ENCODE results near the gene ZNF100. TPM values are rescaled to one million over a fixed set of nuclear protein-coding genes. Genes with fewer than 3 reads are reported as not detected.
"Not testable (repeated sequence)": the region's sequence is repeated elsewhere in the genome, so short reads cannot be mapped to it uniquely, and the experiment has no call there.

The ZNF100 gene
- total and polyA plus RNA-seq, 2 donors (not counting 1 experiment from before 2014, with no cell fraction given) = 2.3 to 2.4 TPM

DNA sequence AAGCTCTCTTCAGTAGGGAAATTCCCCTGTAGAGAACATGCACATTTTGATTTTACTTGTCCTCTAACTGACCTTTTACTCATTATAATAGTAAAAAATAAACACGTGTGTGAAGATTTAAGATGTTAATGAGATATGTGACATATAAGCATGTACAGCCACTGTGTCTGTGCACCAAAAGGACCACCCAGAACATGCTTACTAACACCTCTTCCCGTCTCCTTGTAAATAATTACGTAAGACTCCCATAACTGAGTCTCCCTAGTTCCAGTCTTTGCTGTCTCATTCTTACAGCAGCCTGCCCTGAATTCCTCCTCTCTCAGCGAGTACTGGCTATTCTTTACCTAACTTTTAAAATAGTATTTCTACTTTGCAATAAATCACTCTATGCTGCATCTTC lies 53.6 kb downstream of the ZNF100 start:
- Histone ChIP-seq H3K4me3 (replicated peaks in 1 of 4; ENCODE audit: control extremely low read depth in 1 of 4, insufficient read depth in 1 of 4, low read depth in 3 of 4, low read length in 4 of 4) (no peak overlapping the region), H3K27ac (ENCODE audit: insufficient read depth, low read length) (no peak overlapping the region), H2AFZ (ENCODE audit: low read length) (no peak overlapping the region), H3K4me1 (ENCODE audit: control insufficient read depth, extremely low read depth, insufficient read depth, low read length) (no peaks in the 10 kb centered on the region), H4K20me1 (ENCODE audit: control insufficient read depth, extremely low read depth, insufficient read depth, low read length) (no peaks in the 10 kb centered on the region), H3K36me3 (ENCODE audit: control insufficient read depth, insufficient read depth, low read length) (no peaks in the 10 kb centered on the region), H3K27me3 (ENCODE audit: control insufficient read depth, insufficient read depth, low read length) (no peaks in the 10 kb centered on the region), H3K4me2 (ENCODE audit: extremely low read depth, insufficient read depth, low read length) (no peak overlapping the region), H3K9me3 (ENCODE audit: control insufficient read depth, insufficient read depth, low read depth, low read length) (no peaks in the 10 kb centered on the region), H3K9ac (ENCODE audit: insufficient read depth, low read length) (no peak overlapping the region), H3K79me2 (ENCODE audit: control insufficient read depth, insufficient read depth, low read length) (no peaks in the 10 kb centered on the region)
- no peak for TF ChIP-seq EZH2 (IDR thresholded peaks at IDR 0.05; ENCODE audit: low read length, missing control alignments)
- no peak for TF ChIP-seq CTCF (conservative IDR thresholded peaks at IDR 0.05 in 1 of 2, IDR thresholded peaks at IDR 0.05 in 1 of 2; ENCODE audit: low read depth in 1 of 2, low read length in 2 of 2)
- no peak for DNase-seq (ENCODE audit: low read depth in 2 of 2)

DNA sequence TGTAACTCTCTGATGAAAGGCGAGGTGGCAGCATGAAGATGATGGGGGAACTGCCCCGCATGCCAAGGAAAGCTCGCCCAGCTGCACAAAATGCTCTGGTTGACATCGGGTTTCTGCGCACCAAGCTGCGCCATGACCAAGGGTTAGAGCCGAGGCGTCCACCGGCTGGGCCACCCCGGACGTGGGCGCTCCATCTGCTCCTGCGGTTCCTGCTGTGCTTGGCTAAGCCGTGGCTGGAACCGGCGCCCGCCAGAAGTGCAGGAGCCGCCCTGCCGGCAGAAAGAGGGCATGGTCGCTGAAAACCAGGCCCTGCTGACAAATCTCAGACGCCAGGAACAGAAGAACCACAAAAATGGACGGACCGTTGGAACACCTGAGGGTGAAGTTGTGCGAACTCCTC lies 57.9 kb downstream of the ZNF100 start:
- Histone ChIP-seq H3K36me3 (ENCODE audit: control insufficient read depth, insufficient read depth, low read length) (no peaks in the 10 kb centered on the region), H3K4me1 (ENCODE audit: control insufficient read depth, extremely low read depth, insufficient read depth, low read length) (no peaks in the 10 kb centered on the region), H3K9ac (ENCODE audit: insufficient read depth, low read length) (no peak overlapping the region), H3K79me2 (ENCODE audit: control insufficient read depth, insufficient read depth, low read length) (no peaks in the 10 kb centered on the region), H4K20me1 (ENCODE audit: control insufficient read depth, extremely low read depth, insufficient read depth, low read length) (no peaks in the 10 kb centered on the region), H3K4me2 (ENCODE audit: extremely low read depth, insufficient read depth, low read length) (no peak overlapping the region), H3K9me3 (ENCODE audit: control insufficient read depth, insufficient read depth, low read depth, low read length) (no peaks in the 10 kb centered on the region), H2AFZ (ENCODE audit: low read length) (no peak overlapping the region), H3K27me3 (ENCODE audit: control insufficient read depth, insufficient read depth, low read length) (no peaks in the 10 kb centered on the region), H3K27ac (ENCODE audit: insufficient read depth, low read length) (no peak overlapping the region), H3K4me3 (replicated peaks in 1 of 4; ENCODE audit: control extremely low read depth in 1 of 4, insufficient read depth in 1 of 4, low read depth in 3 of 4, low read length in 4 of 4) (no peak overlapping the region)
- TF ChIP-seq CTCF (conservative IDR thresholded peaks at IDR 0.05 in 1 of 2, IDR thresholded peaks at IDR 0.05 in 1 of 2; ENCODE audit: low read depth in 1 of 2, low read length in 2 of 2) = no peak
- TF ChIP-seq EZH2 (IDR thresholded peaks at IDR 0.05; ENCODE audit: low read length, missing control alignments) = no peak
- DNase-seq (ENCODE audit: low read depth in 2 of 2) = no peak

GRCh38 chr19:21707878-21708277 lies 59.5 kb downstream of the ZNF100 start:
- H3K79me2 ChIP-seq (ENCODE audit: control insufficient read depth, insufficient read depth, low read length); H3K4me2 ChIP-seq (ENCODE audit: extremely low read depth, insufficient read depth, low read length); H3K9ac ChIP-seq (ENCODE audit: insufficient read depth, low read length); H3K9me3 ChIP-seq (ENCODE audit: control insufficient read depth, insufficient read depth, low read depth, low read length); H3K27ac ChIP-seq (ENCODE audit: insufficient read depth, low read length); H2AFZ ChIP-seq (ENCODE audit: low read length); H3K4me1 ChIP-seq (ENCODE audit: control insufficient read depth, extremely low read depth, insufficient read depth, low read length); H3K27me3 ChIP-seq (ENCODE audit: control insufficient read depth, insufficient read depth, low read length); DNase-seq (ENCODE audit: low read depth in 2 of 2); H4K20me1 ChIP-seq (ENCODE audit: control insufficient read depth, extremely low read depth, insufficient read depth, low read length); H3K4me3 ChIP-seq (replicated peaks in 1 of 4; ENCODE audit: control extremely low read depth in 1 of 4, insufficient read depth in 1 of 4, low read depth in 3 of 4, low read length in 4 of 4); H3K36me3 ChIP-seq (ENCODE audit: control insufficient read depth, insufficient read depth, low read length): not testable (repeated sequence)

Measured in fibroblast of lung (primary cell).